SK-MEL-5 (cell line): ENCODE measurements around the gene DNAJB5. TPM values are rescaled to one million over a fixed set of nuclear protein-coding genes. Genes with fewer than 3 reads are reported as not detected.
"Not testable (repeated sequence)": the region's sequence is repeated elsewhere in the genome, so short reads cannot be mapped to it uniquely, and the experiment has no call there.

Experiments used
- DNase-seq: peaks from one replicate; pipeline ENCODE4 v3.0.0-alpha.2; 2016; ENCODE audit warnings: low read depth, low spot score
- in situ Hi-C: cut with HindIII; loops from 2 replicates; pipeline ENCODE4 v1.10.0; 2016; ENCODE audit warnings: low sequenced_read_pairs, high pct_unique_total_duplicates, low pct_unique_long_range_greater_than_20kb
- total RNA-seq: library from RNA; depleted of rRNA; stranded (reverse); fragments of >200 nt; shearing (Covaris generic); gene quantifications from 2 replicates; pipeline ENCODE4 v1.2.3, GENCODE V29; 2014

DNAJB5 gene
- total RNA-seq, 1 experiment from 2014 or later = 4.9 TPM

GRCh38 chr9:34994900-34995669 is 5.5 kb downstream of the DNAJB5 start:
- in situ Hi-C loops = no loop called here
- no peak for DNase-seq

GRCh38 chr9:34995670-34996060 is 6.1 kb downstream of the DNAJB5 start:
- DNase-seq = no peak
- in situ Hi-C loops = no loop called here

DNA sequence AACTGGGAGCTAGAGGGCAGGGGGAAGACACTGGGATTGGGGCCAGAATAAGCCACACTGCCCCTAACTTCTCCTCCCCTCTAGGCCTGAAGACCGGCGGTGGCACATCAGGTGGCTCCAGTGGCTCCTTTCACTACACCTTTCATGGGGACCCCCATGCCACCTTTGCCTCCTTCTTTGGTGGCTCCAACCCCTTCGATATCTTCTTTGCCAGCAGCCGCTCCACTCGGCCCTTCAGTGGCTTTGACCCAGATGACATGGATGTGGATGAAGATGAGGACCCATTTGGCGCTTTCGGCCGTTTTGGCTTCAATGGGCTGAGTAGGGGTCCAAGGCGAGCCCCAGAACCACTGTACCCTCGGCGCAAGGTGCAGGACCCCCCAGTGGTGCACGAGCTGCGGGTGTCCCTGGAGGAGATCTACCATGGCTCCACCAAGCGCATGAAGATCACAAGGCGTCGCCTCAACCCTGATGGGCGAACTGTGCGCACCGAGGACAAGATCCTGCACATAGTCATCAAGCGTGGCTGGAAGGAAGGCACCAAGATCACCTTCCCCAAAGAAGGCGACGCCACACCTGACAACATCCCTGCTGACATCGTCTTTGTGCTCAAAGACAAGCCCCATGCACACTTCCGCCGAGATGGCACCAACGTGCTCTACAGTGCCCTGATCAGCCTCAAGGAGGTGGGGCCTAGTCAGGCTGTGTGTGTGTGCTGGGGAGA is 6.8 kb downstream of the DNAJB5 start:
- DNase-seq = no peak
- in situ Hi-C loops = no loop called here

DNA sequence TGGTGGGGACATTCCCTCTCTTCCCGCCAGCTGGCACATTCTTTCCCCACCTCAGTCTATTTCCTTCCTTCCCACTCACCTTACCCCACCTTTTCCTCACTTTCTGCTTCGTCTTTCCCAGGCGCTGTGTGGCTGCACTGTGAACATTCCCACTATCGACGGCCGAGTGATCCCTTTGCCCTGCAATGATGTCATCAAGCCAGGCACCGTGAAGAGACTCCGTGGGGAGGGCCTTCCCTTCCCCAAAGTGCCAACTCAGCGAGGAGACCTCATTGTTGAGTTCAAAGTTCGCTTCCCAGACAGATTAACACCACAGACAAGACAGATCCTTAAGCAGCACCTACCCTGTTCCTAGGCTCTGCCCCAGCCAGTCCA is 7.3 kb downstream of the DNAJB5 start:
- no peak for DNase-seq
- in situ Hi-C loops = no loop called here

- in situ Hi-C loops = no loop called here
- DNase-seq = no peak
Measured at GRCh38 chr9:34997379-34997781, 7.8 kb downstream of the DNAJB5 start.

GRCh38 chr9:34998266-34998665 is 8.7 kb downstream of the DNAJB5 start:
- in situ Hi-C loops = no loop called here

GRCh38 chr9:34999576-34999975 is 10.0 kb downstream of the DNAJB5 start:
- in situ Hi-C loops = no loop called here
- DNase-seq = no peak

More at GRCh38 chr9:34998266-34998665, 8.7 kb downstream of the DNAJB5 start:
- DNase-seq = no peak

DNA sequence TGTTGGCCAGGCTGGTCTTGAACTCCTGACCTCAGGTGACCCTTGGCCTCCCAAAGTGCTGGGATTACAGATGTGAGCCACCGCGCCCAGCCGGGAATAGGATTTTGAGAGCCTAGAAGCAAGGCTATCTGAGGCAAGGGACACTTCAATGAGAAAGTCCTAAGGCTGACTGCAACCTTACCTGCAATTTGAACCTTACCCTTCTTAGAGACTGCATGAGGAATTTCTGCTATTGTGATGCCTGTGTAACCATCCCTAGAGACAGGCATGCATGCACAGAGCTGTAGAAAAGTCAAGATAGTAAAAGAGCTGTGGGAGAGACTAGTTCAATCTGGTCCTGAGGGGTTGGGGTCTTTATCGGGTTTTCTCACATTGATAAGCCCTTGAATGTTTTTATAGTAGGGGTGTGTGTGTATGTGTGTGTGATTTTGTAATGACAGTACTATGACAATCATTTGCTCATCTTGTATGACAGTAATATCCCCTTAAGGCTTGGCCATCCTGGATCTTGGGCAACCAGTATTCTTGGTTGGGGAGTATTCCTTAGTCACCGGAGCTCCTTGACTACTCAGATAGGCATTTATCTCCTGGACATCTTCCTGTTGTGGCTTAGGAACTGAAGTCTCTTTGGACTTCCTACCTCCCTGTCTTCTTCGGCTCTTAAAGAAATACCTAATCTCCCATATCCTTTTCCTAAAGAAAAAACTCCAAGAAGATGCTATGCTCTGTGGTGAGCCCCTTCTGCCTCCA is 11.2 kb downstream of the DNAJB5 start:
- in situ Hi-C loops = no loop called here
- DNase-seq = no peak

DNA sequence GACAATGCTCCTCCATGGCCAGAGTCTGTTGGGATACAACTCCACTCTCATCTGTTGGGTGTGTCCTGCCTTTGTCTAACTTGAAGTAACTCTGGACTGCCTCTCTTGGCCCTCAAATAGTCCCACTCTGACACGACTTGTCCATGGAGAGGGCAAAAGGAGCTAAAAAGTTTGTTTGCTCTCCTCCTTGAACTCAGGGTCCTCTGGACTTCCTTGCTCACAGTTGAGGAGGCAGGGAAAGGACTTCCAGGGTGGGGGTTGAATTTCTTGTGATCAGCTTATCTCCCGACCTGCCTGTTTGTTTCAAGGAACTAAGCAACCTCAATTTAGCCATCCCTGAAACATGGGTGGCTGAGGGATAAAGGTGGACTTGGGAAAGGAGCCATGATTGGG is 11.7 kb downstream of the DNAJB5 start:
- in situ Hi-C loops = no loop called here
- DNase-seq = no peak

GRCh38 chr9:35001803-35002502 is 12.4 kb downstream of the DNAJB5 start:
- DNase-seq = no peak
- in situ Hi-C loops = no loop called here

- in situ Hi-C loops = no loop called here
- DNase-seq = no peak
Measured at GRCh38 chr9:35002623-35003022, 13.1 kb downstream of the DNAJB5 start.

DNA sequence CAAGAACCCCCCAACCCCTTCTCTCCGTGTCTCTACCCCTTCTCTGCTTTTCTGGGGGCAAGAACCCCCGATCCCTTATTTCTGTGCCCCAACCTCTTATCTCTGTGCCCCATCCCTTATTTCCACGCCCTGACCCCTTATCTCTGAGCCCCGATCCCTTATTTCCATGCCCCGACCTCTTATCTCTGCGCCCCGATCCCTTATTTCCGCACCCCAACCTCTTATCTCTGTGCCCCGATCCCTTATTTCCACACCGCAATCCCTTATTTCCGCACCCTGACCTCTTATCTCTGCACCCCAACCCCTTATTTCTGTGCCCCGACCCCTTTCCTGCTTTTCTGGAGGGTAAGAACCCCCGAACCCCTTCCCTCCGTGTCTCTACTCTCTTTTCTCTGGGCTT is 14.8 kb downstream of the DNAJB5 start:
- in situ Hi-C loops, DNase-seq: not testable (repeated sequence)

- in situ Hi-C loops = no loop called here
- no peak for DNase-seq
Measured at GRCh38 chr9:35010351-35010958, 20.9 kb downstream of the DNAJB5 start.

GRCh38 chr9:35014517-35014916 is 25.0 kb downstream of the DNAJB5 start:
- in situ Hi-C loops = no loop called here
- DNase-seq = no peak

DNA sequence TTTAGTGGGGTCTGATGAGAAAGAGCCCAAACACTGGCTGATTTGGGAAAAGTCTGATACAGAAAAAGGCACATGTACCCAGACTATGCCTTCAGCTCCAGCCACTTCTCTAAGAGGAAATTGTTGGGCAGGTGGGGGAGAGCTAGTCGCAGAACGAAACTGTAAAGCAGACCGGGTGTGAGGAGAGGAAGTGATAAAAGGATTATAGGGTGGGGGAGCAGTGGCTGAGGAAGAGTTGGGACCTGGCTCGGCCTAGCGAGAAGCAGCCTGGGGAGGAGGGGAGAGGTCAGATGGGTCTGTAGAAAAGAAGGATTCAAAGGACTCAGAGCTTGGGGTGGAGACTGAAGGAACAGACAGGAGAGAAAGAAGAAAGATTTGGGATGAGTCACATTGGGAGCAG is 33.9 kb downstream of the DNAJB5 start:
- DNase-seq, in situ Hi-C loops: not testable (repeated sequence)

- in situ Hi-C loops = no loop called here
- DNase-seq = no peak
Measured at GRCh38 chr9:35026671-35027070, 37.1 kb downstream of the DNAJB5 start.

- in situ Hi-C loops = no loop called here
- DNase-seq = no peak
Measured at GRCh38 chr9:35027374-35027773, 37.8 kb downstream of the DNAJB5 start.

- no peak for DNase-seq
- in situ Hi-C loops = no loop called here
Measured at GRCh38 chr9:35027860-35028259, 38.3 kb downstream of the DNAJB5 start.
